HG02798 (cell line): ENCODE data around the gene ZNF296.
A peak's percentile ranks its signal among the peaks of the same experiment; 100 is the strongest.

Source experiments
- ATAC-seq: cut with Tn5 transposase; IDR thresholded peaks from one replicate; pipeline ENCODE4 v1.9.1; 2021; ENCODE audit warnings: mild to moderate bottlenecking; ENCODE audit not compliant: unreplicated experiment, poor library complexity

Gene ZNF296

DNA sequence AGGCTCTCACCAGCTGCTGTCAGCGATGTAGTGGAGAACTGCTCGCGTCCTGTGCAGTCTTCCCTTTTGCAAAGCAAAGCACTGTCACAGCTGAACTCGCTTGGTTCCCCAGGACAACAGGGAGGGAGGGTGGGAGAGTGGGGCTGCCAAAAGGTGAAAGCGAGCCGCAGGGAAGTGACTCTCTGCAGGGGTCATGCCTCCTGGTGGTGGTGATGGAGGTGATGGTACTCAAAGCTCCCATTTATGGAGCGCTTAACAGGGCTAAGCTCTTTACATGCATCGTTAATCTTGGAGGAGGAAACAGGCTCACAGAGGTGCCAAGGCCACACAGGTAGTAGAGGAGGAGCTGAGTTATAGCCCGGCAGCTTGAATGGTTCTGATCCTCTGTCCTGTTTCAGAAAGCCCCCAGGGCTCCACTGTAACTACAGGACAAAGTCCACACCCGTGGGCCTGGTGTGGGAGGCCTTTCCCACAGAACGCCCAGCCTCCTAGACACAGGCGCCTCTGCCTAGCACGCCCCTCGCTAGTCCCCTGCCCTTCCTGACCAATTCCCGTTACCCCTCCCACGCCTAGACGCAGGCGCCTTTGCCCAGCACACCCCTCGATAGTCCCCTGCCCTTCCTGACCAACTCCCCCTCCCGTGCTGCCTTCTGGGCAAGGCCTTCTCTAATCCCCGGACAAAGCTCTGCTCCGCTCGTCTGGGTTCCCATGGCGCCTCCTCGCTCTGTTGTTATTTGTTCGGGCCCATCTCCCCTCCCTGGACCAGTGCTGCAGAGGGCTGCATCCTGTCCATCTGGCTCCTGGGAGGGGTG is 27.4 kb upstream of the ZNF296 start:
- peak; percentile 16 for ATAC-seq

GRCh38 chr19:45103156-45103507 is 26.9 kb upstream of the ZNF296 start:
- ATAC-seq = peak; percentile 45

GRCh38 chr19:45102481-45102880 is 26.2 kb upstream of the ZNF296 start:
- ATAC-seq = no peak

DNA sequence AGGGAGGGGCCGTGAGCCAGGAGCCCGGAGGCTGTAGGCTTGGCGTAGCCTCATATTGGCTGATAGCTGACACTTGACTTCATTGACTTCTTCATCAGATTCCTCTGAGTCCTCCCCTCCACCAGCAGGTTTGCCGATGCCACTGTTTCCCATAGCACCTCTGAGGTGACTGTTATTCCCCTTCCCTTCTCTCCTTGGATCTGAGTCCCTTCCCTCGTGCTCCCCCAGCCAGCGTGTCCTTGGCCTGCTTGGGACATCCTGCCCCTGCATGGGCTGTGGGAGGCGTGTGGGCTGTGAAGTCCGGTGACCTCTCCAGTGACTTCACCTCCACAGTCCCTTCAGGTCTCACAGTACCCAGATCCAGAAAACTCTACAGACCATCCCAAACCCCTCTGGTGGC is 25.5 kb upstream of the ZNF296 start:
- ATAC-seq = no peak

- ATAC-seq = no peak
These were observed 24.6 kb upstream of the ZNF296 start for GRCh38 chr19:45100846-45101252.

- no peak for ATAC-seq
These were observed 23.9 kb upstream of the ZNF296 start for GRCh38 chr19:45100201-45100600.

- ATAC-seq = no peak
These were observed 23.4 kb upstream of the ZNF296 start for GRCh38 chr19:45099467-45100191.

GRCh38 chr19:45098521-45099466 is 22.5 kb upstream of the ZNF296 start:
- ATAC-seq = no peak

DNA sequence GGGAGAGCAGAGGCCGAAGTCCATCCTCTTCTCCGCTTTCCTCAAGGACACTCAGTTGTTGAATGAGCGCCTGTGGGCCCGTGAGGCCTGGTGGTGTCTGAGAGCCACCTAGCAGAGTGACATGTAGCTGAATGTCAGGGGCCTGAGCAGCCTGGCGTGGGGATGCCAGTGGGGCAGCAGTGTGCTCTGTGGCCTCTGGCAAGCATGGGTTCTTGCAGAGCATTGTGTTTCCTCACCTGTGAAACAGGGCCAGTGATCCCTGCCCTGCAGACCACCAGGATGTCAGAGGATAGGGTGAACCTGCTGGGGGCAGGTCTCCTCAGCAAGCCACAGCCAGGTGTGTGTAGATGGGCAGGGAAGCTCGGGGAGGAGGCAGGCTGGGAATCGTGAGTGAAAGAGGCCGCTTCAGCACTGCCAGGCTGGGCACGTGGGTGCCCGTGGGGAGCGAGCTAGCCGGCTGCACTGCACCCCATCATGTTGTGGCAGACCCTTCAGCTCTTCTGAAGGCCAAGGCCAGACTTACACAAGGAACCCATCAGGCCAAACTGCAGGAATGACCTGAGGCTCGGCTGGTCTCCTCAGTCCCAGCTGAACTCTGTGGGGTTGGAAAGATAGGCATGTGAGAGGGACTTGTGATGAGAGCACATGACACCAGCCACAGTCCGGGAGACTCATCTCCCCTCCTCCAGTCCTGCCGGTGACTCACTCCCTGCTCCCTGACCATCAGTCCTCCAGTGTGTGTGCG is 21.7 kb upstream of the ZNF296 start:
- ATAC-seq = no peak

- no peak for ATAC-seq
These were observed 21.1 kb upstream of the ZNF296 start for GRCh38 chr19:45097450-45097775.

DNA sequence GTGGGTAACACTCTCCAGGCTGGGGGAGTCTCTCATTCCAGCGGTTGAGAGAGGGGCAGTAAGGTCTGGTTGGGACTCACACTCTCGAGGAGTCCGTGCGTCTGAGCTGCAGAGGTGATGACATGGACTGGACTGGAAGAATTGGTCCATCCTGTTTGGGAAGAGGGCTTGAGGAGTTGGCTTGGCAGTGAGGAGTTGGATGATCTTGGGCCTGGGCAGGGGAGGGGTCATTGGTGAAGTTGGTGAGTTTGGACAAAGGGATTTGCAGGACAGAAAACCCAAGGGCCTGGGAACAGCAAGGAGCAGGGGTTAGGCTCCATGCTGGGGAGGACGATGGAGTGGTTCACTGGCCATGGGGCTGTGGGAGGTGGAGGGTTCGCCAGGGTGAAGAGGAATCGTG is 20.4 kb upstream of the ZNF296 start:
- no peak for ATAC-seq

- no peak for ATAC-seq
These were observed 19.5 kb upstream of the ZNF296 start for GRCh38 chr19:45095496-45096413.

DNA sequence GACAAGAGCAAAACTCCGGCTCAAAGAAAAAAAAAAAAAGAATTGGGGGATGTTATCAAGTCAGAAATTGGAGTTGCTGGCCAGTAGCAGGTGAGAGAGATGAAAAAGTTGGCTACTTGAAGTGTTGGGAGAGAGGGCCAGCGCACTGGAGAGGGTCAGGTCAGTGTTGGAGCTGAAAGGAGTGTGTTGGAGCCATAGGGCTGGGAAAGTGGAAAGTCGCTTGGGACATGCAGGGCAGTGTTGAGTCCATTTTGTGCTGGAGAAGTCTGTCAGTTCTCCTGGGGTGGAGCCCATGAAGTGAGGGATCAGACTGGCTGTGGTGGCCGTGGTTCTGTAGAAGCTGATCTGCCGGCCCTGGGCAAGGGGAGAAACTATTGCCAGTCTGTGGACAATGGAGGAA is 18.4 kb upstream of the ZNF296 start:
- ATAC-seq = no peak

DNA sequence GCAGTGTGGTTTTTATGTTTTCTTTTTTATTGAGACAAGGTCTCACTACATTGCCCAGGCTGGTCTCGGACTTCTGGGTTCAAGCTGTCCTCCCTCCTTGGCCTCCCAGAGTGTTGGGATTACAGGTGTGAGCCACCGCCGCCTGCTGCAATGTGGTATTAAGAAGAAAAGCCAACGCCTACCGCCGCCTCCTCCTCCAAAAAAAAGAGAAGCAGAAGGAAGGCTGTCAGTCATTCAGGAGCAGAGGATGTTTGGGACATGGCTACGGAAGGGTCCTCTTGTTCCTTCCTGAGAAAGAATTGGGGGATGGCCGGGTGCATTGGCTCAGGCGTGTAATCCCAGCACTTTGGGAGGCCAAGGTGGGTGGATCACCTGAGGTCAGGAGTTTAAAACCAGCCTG is 17.9 kb upstream of the ZNF296 start:
- ATAC-seq = no peak

DNA sequence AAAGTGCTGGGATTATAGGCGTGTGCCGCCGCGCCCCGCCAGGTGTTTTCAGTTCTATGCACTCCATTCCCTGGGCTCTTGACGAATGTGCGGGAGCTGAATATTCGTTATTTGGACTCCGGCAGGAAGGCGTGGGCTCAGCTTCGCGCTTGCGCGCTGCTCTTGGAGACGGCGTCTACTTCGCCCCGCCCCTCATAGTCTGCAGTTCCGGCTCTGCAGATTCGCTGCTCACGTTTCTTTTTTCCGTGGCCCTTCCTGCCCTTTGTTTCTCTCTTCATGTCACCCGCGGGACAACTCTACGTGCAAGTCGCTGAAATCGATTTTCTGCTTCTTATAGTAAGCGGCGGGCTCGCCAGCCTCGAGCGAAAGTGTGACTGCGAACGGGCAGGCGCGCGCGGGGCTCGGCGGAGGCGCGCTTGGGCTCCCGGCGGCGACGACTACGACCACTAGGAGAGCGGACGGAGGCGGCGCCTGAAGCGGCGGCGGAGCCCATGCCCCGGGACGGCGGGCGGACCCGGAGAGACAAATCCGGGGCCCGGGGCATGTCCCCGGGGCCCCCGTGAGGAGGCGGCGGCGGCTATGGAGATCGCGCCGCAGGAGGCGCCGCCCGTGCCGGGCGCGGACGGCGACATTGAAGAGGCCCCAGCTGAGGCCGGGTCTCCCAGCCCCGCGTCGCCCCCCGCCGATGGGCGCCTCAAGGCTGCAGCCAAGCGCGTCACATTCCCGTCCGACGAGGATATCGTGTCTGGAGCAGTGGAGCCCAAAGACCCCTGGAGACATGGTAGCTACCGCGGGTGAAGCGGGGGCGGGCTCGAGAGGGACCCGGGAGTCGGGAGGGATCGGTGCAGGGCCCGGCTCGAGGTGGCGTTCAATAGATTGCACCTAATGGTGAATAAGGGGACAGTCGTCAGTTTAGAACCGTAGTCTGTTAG is 16.7 kb upstream of the ZNF296 start, which contains the start of gene PPP1R37:
Gene PPP1R37, plus strand, starts transcription at position 433 of the 932 bp plus-strand sequence. Its CDS starts 147 bp downstream, at position 580.
- peak; percentile 69 for ATAC-seq

DNA sequence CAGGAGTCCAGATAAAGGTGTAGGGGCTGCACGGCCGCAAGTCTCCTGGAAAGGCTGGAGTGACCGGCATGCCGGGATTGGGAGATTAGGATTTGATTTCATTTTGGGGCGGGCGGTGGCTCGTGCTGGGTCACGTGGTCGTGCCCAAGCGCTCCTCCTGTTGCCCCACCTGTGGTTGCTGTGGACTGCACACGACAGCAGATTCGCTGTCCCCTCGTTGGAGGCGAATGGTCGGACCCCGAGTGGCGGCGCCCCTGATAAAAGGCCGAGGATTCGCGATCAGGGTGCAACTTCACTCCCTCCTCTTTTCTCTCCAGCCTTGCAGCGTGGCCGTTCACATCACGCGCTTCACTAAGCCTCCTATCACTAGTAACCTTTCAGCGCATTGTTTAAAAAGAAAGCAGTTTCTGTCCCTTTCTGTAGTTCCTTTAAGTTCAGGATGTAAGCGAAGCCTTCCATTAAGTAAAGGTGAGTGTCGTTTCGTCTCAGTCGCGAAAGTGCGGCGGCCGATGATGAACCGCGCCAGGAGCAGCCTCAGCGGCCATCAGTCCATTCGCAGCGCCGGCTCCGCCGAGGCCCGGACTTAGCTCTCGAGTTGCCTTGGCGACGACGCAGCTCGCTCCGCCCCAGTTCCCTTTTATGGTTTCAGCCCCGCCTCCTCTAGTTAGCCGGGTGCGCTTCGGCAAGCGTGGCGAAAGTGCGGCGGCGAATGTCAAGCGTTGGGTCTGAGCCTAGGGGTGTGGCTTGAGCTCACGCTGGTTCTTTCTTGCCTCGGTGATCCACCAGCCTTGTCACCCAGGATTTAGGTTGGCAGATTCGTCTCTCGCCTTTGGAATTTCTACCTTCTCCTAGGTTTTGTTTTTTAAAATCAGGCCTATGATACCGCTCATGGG is 15.0 kb upstream of the ZNF296 start:
- peak; percentile 73 for ATAC-seq

GRCh38 chr19:45090606-45091005 is 14.3 kb upstream of the ZNF296 start:
- no peak for ATAC-seq
